COLO668 (cell line): ENCODE measurements around the gene PRKN.

Experiments
- DNase-seq: peaks from one replicate; lab custom pipeline; 2025; ENCODE audit not compliant: unreplicated experiment; lab: John Stamatoyannopoulos, UW

The PRKN gene

GRCh38 chr6:162621246-162621645 lies 106.3 kb downstream of the PRKN start:
- no peak for DNase-seq

- DNase-seq, result no peak
These were observed 107.5 kb downstream of the PRKN start for GRCh38 chr6:162620073-162620472.

GRCh38 chr6:162618448-162619002 lies 109.0 kb downstream of the PRKN start:
- DNase-seq, result no peak

GRCh38 chr6:162615016-162615705 lies 112.4 kb downstream of the PRKN start:
- DNase-seq, result no peak

- DNase-seq, result no peak
These were observed 114.3 kb downstream of the PRKN start for GRCh38 chr6:162613310-162613709.

GRCh38 chr6:162612613-162613012 lies 115.0 kb downstream of the PRKN start:
- no peak for DNase-seq

GRCh38 chr6:162610351-162610750 lies 117.2 kb downstream of the PRKN start:
- no peak for DNase-seq

GRCh38 chr6:162605881-162606280 lies 121.7 kb downstream of the PRKN start:
- DNase-seq, result no peak

GRCh38 chr6:162603231-162604015 lies 124.1 kb downstream of the PRKN start:
- no peak for DNase-seq

- no peak for DNase-seq
These were observed 124.8 kb downstream of the PRKN start for GRCh38 chr6:162602759-162603158.

- DNase-seq, result no peak
These were observed 130.9 kb downstream of the PRKN start for GRCh38 chr6:162596676-162597075.

- no peak for DNase-seq
These were observed 136.0 kb downstream of the PRKN start for GRCh38 chr6:162591517-162591916.

- no peak for DNase-seq
These were observed 145.4 kb downstream of the PRKN start for GRCh38 chr6:162581988-162582780.

- DNase-seq, result no peak
These were observed 146.9 kb downstream of the PRKN start for GRCh38 chr6:162580619-162581018.

GRCh38 chr6:162576016-162576415 lies 151.6 kb downstream of the PRKN start:
- no peak for DNase-seq

GRCh38 chr6:162572240-162572639 lies 155.3 kb downstream of the PRKN start:
- DNase-seq, result no peak

- no peak for DNase-seq
These were observed 159.3 kb downstream of the PRKN start for GRCh38 chr6:162568266-162568665.

GRCh38 chr6:162562041-162562440 lies 165.5 kb downstream of the PRKN start:
- DNase-seq, result no peak

GRCh38 chr6:162560891-162561290 lies 166.7 kb downstream of the PRKN start:
- no peak for DNase-seq

GRCh38 chr6:162554531-162554930 lies 173.0 kb downstream of the PRKN start:
- no peak for DNase-seq

GRCh38 chr6:162546905-162547304 lies 180.7 kb downstream of the PRKN start:
- DNase-seq, result no peak
